ENCODE measurements around the gene STK11.
A peak's percentile ranks its signal among the peaks of the same experiment; 100 is the strongest.
"Not testable (repeated sequence)": the region's sequence is repeated elsewhere in the genome, so short reads cannot be mapped to it uniquely, and the experiment has no call there.

STK11 gene

DNA sequence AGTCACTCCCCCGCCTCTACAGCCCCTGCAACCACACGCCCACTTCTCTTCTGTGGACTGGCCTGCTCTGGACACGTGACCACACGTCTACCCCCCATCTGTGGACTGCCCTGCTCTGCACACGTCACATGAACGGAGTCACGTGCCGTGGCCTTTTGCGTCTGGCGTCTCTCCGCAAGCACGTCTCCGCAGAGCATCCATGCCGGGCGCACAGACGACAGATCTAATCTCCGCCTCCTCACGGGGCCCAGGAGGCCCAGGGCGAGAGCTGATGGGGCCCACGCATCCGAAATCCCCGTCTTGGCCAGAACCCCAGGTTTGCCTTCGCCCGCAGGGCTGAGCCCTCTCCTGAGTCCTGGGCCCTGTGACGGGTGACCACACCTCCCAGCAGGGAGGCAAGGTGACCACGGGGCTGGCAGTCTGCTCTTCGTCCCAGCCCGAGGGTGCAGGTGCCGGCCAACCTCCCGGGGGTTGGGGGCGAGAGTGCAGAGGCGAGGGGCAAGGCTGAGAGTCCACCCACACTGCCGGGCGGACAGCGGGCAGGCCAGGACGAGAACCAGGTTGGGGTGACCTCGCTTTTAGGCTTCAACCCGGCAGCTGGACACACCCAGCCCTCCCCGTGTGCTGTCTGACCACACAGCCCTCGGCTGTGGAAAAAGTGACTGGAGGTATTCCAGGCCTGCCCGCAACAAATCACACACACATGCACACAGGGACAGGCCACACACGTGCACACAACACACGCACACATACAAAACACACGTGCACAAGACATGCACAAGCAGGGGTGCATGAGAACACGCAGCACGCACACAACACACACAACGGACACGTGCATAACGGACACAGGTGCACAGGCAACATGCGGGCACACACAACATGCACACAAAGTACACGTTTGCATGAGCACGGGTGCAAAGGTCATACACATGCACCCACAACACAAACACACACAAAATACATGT lies 35.4 kb upstream of the STK11 start:
- no peak for DNase-seq

DNA sequence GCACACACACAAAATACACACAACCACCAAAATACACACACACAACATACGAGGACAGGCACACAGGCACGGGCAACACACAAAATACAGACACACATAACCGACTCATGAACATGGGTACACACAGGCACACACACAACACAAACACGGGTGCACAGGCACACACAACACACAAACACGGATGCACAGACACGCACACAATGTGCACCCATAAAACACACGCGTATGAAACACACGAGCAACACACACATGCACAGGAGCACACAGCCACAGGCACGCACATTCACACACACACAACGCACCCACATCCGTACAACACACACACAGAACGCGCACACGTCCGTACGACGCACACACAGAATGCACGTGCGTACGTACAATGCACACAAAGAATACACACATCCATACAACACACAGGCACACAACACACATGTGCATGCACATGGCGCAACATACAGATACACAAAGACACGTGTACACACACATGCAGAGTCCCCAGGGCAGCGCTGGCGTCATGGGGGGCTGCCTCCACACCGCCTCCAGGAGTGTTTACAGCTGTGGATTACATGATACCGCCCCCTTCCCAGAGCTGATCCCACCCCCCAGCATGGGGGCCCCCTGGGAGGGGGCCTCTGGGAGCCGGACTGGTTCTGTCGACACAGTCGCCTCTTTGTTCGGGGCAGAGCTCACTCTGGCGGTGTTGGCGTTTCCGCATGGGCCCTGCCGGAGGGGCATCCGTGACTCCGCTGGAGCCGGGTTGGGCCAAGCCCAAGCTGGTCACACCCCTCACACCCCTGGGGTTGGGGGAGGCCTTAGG lies 34.4 kb upstream of the STK11 start:
- DNase-seq = no peak

DNA sequence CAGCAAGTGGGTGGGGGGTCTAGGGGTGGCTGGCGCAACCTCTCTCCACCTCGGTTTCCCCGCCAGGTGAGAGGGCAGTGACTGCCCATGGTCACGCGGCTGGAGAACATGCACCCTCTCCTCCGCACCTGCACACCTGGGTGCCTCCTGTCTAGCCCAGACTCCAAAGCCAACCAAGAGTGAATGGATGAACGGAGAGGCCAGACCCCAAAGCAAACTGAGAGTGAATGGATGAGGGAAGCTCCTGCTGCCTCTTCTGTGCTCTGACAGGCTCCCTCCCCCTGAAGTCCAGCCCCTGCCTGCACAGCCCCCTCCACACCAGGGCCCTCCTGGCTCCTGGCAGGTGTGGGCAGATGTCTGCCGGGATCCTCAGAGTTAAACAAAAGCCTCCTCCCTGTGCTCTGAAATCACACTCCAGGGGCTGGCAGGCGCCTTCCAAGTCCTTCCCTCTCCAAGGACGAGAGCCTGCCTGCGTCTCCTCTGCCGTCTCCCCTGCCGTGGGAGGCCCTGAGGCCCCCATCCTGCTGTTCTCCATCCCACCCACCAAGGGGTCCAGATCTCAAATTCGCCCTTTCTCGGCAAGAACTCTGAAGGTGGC lies 33.7 kb upstream of the STK11 start:
- DNase-seq = no peak

DNA sequence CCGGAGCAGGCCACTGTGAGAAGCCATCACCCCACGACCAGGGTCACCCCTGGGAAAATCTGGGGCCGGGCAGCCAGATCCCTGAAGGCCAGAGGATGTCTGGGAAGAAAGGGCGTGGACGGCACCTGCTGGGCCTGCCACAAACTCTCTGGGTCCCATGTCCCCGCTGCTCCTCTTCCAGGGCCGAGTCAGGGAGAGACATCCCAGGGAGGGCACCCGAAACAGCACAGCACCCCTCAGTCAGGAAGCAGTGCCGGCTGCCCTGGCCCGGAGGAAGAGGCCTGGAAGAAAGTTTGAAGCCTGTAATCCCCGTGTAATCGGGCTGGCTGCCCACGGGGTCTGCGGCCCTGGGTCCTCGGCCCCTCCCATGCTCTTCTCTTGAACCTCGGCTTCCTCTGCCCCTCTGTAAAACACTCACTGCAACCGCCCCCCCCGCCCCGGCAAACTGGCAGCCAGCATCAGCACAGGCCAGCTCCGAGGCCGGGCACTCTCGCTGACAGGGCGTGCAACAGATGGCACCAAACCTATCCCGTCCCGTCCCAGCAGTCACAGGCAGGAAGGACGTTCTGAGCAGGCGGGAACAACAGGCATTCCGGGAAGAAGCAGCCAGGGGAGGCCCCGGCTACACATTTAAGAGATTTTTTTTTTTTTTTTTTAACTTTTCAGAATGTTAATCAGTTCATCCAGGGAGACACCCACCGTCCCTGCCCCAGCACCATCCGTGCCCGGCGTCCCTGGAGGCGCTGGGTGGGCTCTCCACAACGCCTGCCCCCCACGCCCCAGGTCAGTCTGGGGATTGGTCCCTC lies 33.0 kb upstream of the STK11 start:
- no peak for DNase-seq

GRCh38 chr19:1173159-1173844 lies 32.3 kb upstream of the STK11 start:
- DNase-seq = peak; percentile 45

DNA sequence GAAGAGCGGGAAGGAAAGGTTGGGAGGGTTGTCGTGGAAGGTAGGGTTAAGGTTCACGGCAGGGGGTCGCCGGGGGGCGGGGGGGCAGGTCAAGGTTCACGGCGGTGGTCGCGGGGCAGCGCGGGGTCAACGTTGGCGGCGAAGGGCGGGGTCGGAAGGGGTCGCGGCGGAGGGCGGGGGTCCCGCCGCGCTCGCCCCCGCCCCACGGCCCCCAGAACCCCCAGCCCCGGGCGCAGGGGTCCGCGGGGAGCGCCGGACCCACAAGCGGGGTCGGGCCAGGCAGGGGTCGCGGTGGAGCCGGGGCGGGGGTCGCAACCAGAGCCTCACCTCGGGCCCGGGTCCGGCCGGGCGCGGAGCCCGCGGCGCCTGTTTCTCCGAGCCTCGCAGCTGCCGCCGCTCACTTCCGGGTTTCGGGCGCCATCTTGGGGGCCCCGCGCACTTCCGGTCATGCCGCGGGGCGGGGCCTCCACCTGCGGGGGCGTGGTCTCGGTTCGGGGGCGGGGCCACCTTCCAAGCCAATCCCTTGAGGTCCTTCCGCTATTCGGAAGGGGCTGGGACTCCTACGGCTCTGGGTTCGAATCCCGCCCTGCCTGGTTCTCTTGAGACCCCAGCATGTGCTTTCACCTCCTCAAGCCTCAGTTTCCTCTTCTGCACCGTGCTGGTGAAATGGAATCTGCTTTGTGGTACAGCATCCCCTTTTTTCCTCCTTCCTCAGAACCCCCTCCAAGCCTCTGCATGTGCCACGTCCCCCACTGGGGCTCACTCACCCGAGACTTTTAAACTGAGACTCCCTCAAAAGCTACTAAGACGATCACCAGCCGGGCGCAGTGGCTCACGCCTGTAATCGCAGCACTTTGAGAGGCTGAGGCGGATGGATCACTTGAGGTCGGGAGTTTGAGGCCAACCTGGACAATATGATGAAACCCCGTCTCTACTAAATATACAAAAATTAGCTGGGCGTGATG lies 31.5 kb upstream of the STK11 start, which contains the start of gene SBNO2:
SBNO2 (minus strand) TSS at position 424 of the 965 bp plus-strand sequence. CDS start 19,992 bp downstream, outside the sequence.
- peak; percentile 90 for DNase-seq

GRCh38 chr19:1177322-1178114 lies 28.1 kb upstream of the STK11 start:
- no peak for DNase-seq

DNA sequence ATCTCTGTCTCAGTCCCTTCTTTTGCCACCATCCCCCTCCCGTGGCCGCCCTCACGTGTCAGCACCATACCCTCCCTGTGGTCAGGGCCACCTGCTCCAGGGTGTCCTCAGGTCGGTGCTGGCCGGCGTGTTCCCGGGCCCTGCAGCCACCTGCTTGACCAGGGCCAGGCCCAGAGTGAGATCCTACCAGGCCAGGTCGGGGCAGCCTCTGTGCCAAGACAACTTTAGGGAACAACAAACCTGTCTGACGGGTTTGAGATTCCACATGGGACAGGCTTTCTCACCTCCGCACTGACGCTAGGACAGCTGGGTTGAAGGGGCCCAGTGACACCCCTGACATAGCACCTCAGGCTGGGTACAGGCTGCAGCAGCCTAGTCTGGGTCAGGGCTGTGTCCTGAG lies 24.0 kb upstream of the STK11 start:
- DNase-seq = no peak

DNA sequence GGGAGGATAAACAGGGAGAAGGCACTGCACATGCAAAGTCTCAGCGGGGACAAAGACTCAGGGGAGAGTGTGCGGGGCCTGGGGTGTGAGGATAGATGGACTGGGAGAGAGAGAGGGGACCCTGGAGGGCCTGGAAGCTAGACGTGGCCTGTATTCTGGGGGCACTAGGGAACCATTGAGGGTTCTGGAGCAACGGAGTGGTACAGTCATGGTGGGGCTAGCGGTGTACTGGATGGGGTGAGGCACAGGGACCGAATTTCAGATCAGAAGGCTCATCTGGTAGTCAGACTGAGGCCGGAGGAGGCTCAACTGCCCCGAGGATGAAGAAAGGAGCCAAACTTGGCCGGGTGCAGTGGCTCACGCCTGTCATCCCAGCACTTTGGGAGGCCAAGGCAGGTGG lies 23.5 kb upstream of the STK11 start:
- DNase-seq = no peak

DNA sequence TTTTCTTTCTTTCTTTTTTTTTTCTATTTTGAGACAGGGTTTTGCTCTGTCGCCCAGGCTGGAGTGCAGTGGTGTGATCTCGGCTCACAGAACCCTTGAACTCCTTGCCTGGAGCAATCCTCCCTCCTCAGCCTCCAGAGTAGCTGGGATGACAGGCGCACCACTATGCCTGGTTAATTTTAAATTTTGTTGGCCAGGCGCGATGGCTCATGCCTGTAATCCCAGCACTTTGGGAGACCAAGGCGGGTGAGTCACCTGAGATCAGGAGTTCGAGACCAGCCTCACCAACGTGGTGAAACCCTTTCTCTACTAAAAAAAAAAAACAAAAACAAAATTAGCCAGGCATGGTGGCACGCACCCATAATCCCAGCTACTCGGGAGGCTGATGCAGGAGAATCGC lies 22.9 kb upstream of the STK11 start:
- no peak for DNase-seq

DNA sequence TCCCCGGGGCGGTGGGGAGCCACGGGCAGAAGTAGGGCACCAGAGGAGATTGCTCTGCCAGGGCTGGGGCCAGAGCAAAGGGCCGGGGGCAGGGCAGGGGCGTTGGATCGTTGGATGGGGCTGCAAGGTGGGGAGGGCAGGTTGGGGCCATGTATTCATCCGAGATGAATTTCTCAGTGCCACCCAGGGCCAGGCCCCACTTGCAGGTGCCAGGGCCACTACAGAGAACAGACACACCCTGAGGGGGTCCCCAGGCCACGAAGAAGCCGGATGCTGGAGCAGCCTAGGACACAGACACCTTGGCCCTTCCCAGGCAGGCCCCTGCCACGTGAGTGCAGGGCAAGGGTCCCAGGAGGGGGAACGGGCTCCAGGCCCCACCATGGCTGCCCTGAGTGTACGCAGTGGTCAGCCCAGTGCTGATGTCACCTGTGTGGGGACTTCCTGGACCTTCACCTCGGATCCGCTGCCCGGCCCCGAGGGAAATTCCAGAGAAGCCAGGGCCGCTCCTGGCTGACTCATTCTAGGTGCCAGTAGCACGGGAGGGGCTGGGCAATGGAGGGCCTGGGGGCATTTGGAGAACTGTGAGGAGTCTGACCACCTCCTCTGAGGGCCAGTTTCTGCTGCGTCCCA lies 21.9 kb upstream of the STK11 start:
- DNase-seq = no peak

DNA sequence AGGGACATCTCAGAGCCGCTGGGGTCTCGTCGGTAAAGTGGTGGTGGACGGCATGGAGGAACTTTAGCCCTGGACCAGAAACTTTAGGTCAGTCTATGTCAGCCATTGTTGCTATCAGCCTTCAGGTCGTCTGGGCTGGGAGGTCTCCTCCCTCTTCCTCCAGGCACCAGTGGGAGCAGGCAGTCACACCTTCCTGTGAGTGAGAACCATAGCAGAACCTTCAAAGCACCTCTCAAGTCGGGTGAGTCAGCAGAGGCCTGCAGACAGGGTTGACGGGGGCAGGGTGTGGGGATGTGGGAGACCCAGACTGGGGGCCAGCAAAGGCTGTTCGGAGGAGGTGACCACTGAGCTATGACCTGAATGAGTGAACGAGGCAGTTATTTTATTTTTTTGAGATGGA lies 16.2 kb upstream of the STK11 start:
- DNase-seq = no peak

- DNase-seq = no peak
These were observed 6.0 kb upstream of the STK11 start for GRCh38 chr19:1199531-1199930.

GRCh38 chr19:1200614-1201013 lies 5.0 kb upstream of the STK11 start:
- DNase-seq = not testable (repeated sequence)

- DNase-seq = no peak
These were observed 729 bp downstream of the STK11 start for GRCh38 chr19:1206150-1206863.

GRCh38 chr19:1206864-1207450 lies 1.4 kb downstream of the STK11 start:
- no peak for DNase-seq

- DNase-seq = peak; percentile 79
These were observed 3.3 kb downstream of the STK11 start for GRCh38 chr19:1208830-1209229.

DNA sequence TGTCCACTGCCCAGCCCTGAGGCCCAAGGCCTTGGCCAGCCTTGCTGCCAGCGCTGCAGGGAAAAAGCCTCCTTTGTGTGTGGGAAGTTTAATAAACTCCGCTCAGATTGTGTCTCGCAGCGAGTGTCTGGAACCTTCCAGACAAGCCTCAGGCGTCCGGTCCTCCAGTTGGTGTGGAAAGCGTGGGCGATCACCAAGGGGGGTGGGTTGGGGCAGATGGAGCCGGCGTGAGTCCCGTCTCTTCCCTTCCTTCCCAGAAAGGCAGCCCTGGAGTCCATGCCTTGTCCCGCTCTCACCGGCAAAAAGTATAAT lies 4.6 kb downstream of the STK11 start:
- no peak for DNase-seq
